HEK293 (cell line): Measurements from ENCODE around the gene ASCC1.

ENCODE experiments used
- CTCF ChIP-seq: fragments of 450-650 bp; formaldehyde crosslinking; IDR thresholded peaks from 2 replicates; pipeline ENCODE4 v1.5.1; 2016; ENCODE audit warnings: missing biosample characterization, missing genetic modification characterization
- ZNF423 ChIP-seq: fragments of 450-650 bp; formaldehyde crosslinking; IDR thresholded peaks from 2 replicates; pipeline ENCODE4 v1.5.1; 2016; ENCODE audit warnings: missing biosample characterization, missing genetic modification characterization
- ZNF664 ChIP-seq: fragments of 450-650 bp; formaldehyde crosslinking; IDR thresholded peaks from 2 replicates; pipeline ENCODE4 v1.5.1; 2016; ENCODE audit warnings: missing biosample characterization, missing genetic modification characterization
- ZNF785 ChIP-seq: fragments of 450-650 bp; formaldehyde crosslinking; IDR thresholded peaks from 2 replicates; pipeline ENCODE4 v1.5.1; 2016; ENCODE audit warnings: missing biosample characterization, missing genetic modification characterization
- TF ChIP-seq, protein P1 (sequence below): fragments of 450-650 bp; formaldehyde crosslinking; optimal IDR thresholded peaks from 2 replicates; pipeline ENCODE3; 2016; ENCODE audit warnings: missing biosample characterization, mild to moderate bottlenecking, missing genetic modification characterization

GRCh38 chr10:72146071-72146470, 70.0 kb downstream of the ASCC1 start:
- TF ChIP-seq, protein P1, sequence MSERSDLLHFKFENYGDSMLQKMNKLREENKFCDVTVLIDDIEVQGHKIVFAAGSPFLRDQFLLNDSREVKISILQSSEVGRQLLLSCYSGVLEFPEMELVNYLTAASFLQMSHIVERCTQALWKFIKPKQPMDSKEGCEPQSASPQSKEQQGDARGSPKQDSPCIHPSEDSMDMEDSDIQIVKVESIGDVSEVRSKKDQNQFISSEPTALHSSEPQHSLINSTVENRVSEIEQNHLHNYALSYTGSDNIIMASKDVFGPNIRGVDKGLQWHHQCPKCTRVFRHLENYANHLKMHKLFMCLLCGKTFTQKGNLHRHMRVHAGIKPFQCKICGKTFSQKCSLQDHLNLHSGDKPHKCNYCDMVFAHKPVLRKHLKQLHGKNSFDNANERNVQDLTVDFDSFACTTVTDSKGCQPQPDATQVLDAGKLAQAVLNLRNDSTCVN (tag by site-specific recombination) = no peak
- TF ChIP-seq CTCF (tag by site-specific recombination) (no peak), ZNF423 (tag by site-specific recombination) (no peak), ZNF785 (no peak), ZNF664 (tag by site-specific recombination) (no peak)
